ENCODE results near the gene MAN2A2. TPM values are rescaled to one million over a fixed set of nuclear protein-coding genes. Genes with fewer than 3 reads are reported as not detected.
"Not testable (repeated sequence)": the region's sequence is repeated elsewhere in the genome, so short reads cannot be mapped to it uniquely, and the experiment has no call there.

Gene MAN2A2
- total RNA-seq, 1 donor from 2014 or later, result 70.0 TPM

- no peaks in the 10 kb centered on the region for H3K4me1 Mint-ChIP-seq (ENCODE audit: unreplicated experiment)
- no peaks in the 10 kb centered on the region for H3K9me3 Mint-ChIP-seq (ENCODE audit: unreplicated experiment)
- DNase-seq (ENCODE audit: extremely low spot score, unreplicated experiment), result no peak
- no peaks in the 10 kb centered on the region for H3K27me3 Mint-ChIP-seq (ENCODE audit: unreplicated experiment)
- no peak overlapping the region for H3K27ac Mint-ChIP-seq (ENCODE audit: unreplicated experiment)
- no peaks in the 10 kb centered on the region for H3K36me3 Mint-ChIP-seq (ENCODE audit: unreplicated experiment)
- no peak for TF ChIP-seq CTCF (IDR thresholded peaks at IDR 0.05)
- H3K4me3 Mint-ChIP-seq (ENCODE audit: unreplicated experiment), result no peak overlapping the region
Observed at GRCh38 chr15:90892023-90892422, 11.1 kb upstream of the MAN2A2 start.

- Mint-ChIP-seq H3K27me3 (ENCODE audit: unreplicated experiment) (no peaks in the 10 kb centered on the region), H3K36me3 (ENCODE audit: unreplicated experiment) (no peaks in the 10 kb centered on the region), H3K4me1 (ENCODE audit: unreplicated experiment) (no peaks in the 10 kb centered on the region), H3K4me3 (ENCODE audit: unreplicated experiment) (no peak overlapping the region), H3K9me3 (ENCODE audit: unreplicated experiment) (no peaks in the 10 kb centered on the region), H3K27ac (ENCODE audit: unreplicated experiment) (no peak overlapping the region)
- no peak for DNase-seq (ENCODE audit: extremely low spot score, unreplicated experiment)
- no peak for TF ChIP-seq CTCF (IDR thresholded peaks at IDR 0.05)
Observed at GRCh38 chr15:90892498-90893174, 10.5 kb upstream of the MAN2A2 start.

GRCh38 chr15:90893175-90894090 is 9.7 kb upstream of the MAN2A2 start:
- TF ChIP-seq CTCF (IDR thresholded peaks at IDR 0.05), result no peak

GRCh38 chr15:90895571-90896117 is 7.5 kb upstream of the MAN2A2 start:
- H3K4me1 Mint-ChIP-seq (ENCODE audit: unreplicated experiment), result no peaks in the 10 kb centered on the region
- H3K36me3 Mint-ChIP-seq (ENCODE audit: unreplicated experiment), result no peaks in the 10 kb centered on the region
- no peak for TF ChIP-seq CTCF (IDR thresholded peaks at IDR 0.05)
- H3K9me3 Mint-ChIP-seq (ENCODE audit: unreplicated experiment), result no peaks in the 10 kb centered on the region
- H3K27me3 Mint-ChIP-seq (ENCODE audit: unreplicated experiment), result no peaks in the 10 kb centered on the region
- no peak for DNase-seq (ENCODE audit: extremely low spot score, unreplicated experiment)
- H3K4me3 Mint-ChIP-seq (ENCODE audit: unreplicated experiment), result no peak overlapping the region
- no peak overlapping the region for H3K27ac Mint-ChIP-seq (ENCODE audit: unreplicated experiment)

More at GRCh38 chr15:90893175-90894090, 9.7 kb upstream of the MAN2A2 start:
- H3K27me3 Mint-ChIP-seq (ENCODE audit: unreplicated experiment), result no peaks in the 10 kb centered on the region
- H3K36me3 Mint-ChIP-seq (ENCODE audit: unreplicated experiment), result no peaks in the 10 kb centered on the region
- no peak overlapping the region for H3K27ac Mint-ChIP-seq (ENCODE audit: unreplicated experiment)
- no peak overlapping the region for H3K4me3 Mint-ChIP-seq (ENCODE audit: unreplicated experiment)
- H3K9me3 Mint-ChIP-seq (ENCODE audit: unreplicated experiment), result no peaks in the 10 kb centered on the region
- no peaks in the 10 kb centered on the region for H3K4me1 Mint-ChIP-seq (ENCODE audit: unreplicated experiment)
- DNase-seq (ENCODE audit: extremely low spot score, unreplicated experiment), result no peak

- H3K27ac Mint-ChIP-seq (ENCODE audit: unreplicated experiment); DNase-seq (ENCODE audit: extremely low spot score, unreplicated experiment); H3K4me3 Mint-ChIP-seq (ENCODE audit: unreplicated experiment); H3K27me3 Mint-ChIP-seq (ENCODE audit: unreplicated experiment); H3K9me3 Mint-ChIP-seq (ENCODE audit: unreplicated experiment); H3K36me3 Mint-ChIP-seq (ENCODE audit: unreplicated experiment): not testable (repeated sequence)
- peaks cover 11% of the 10 kb centered on the region for H3K4me1 Mint-ChIP-seq (ENCODE audit: unreplicated experiment)
Observed at GRCh38 chr15:90897131-90897655, 5.9 kb upstream of the MAN2A2 start.

Data from osteocyte (in vitro differentiated cells).